IMR-90 (cell line): ENCODE data around the gene SPAG16. TPM values are rescaled to one million over a fixed set of nuclear protein-coding genes. Genes with fewer than 3 reads are reported as not detected.

Experiments
- ATAC-seq: fragments of 200-7000 bp; cut with Tn5 transposase; 2 replicates; pipeline ENCODE4 v1.9.1; 2020; ENCODE audit warnings: low read depth, mild to moderate bottlenecking, moderate library complexity
- BruUV-seq: library from RNA; stranded (reverse); fragments of 400-500 nt; replicated peaks from 2 replicates; lab custom pipeline; 2021; lab: Mats Ljungman, UMichigan
- CTCF ChIA-PET: fragments of 300-600 bp; formaldehyde crosslinking; extraction: SDS; loops from one replicate; lab custom pipeline; 2021; ENCODE audit warnings: antibody characterized with exemption; lab: Yijun Ruan, JAX
- POLR2A ChIA-PET: fragments of 300-600 bp; sonication (Branson Sonifier 250); formaldehyde crosslinking; loops from one replicate; lab custom pipeline; 2022; ENCODE audit warnings: antibody characterized with exemption; ENCODE audit not compliant: unreplicated experiment; lab: Charles Lee
- DNase-seq: peaks from one replicate; pipeline ENCODE4 v3.0.0; 2013
- H2AFZ ChIP-seq: replicated peaks from 2 replicates; pipeline ENCODE3; 2013; ENCODE audit warnings: low read length, mild to moderate bottlenecking; ENCODE audit not compliant: poor library complexity
- H2AK5ac ChIP-seq: 2 replicates; pipeline ENCODE4 v1.6.1; 2013; ENCODE audit warnings: low read depth, low read length, inconsistent platforms
- H2AK9ac ChIP-seq: replicated peaks from 2 replicates; pipeline ENCODE3; 2013; ENCODE audit warnings: mild to moderate bottlenecking, low read depth, low read length, moderate library complexity; ENCODE audit not compliant: poor library complexity
- H2BK120ac ChIP-seq: 2 replicates; pipeline ENCODE4 v1.6.1; 2013; ENCODE audit warnings: low read depth, low read length, inconsistent platforms
- H2BK15ac ChIP-seq: 3 replicates; pipeline ENCODE4 v1.6.1; 2013; ENCODE audit warnings: low read depth, low read length, inconsistent platforms
- H2BK20ac ChIP-seq: 2 replicates; pipeline ENCODE4 v1.6.1; 2013; ENCODE audit warnings: low read depth, mild to moderate bottlenecking, inconsistent platforms, low read length, moderate library complexity
- H2BK5ac ChIP-seq: 2 replicates; pipeline ENCODE4 v1.6.1; 2013; ENCODE audit warnings: mild to moderate bottlenecking, low read depth, low read length, inconsistent platforms; ENCODE audit not compliant: poor library complexity, severe bottlenecking
- H3K14ac ChIP-seq: replicated peaks from 2 replicates; pipeline ENCODE4 v1.6.1; 2013; ENCODE audit warnings: low read depth, low read length, inconsistent platforms
- H3K18ac ChIP-seq: 2 replicates; pipeline ENCODE4 v1.6.1; 2013; ENCODE audit warnings: low read depth, low read length, control low read depth
- H3K23ac ChIP-seq: 2 replicates; pipeline ENCODE4 v1.6.1; 2013; ENCODE audit warnings: low read depth, low read length, inconsistent platforms
- H3K27ac ChIP-seq: 2 replicates; pipeline ENCODE4 v1.5.1; 2013; ENCODE audit warnings: mild to moderate bottlenecking, control low read depth, low read length; ENCODE audit not compliant: insufficient read depth
- H3K27me3 ChIP-seq: 2 replicates; pipeline ENCODE4 v1.6.1; 2013; ENCODE audit warnings: low read length; ENCODE audit not compliant: control insufficient read depth, insufficient read depth
- H3K36me3 ChIP-seq: 2 replicates; pipeline ENCODE4 v1.6.1; 2013; ENCODE audit warnings: low read length, mixed read lengths; ENCODE audit not compliant: control insufficient read depth, insufficient read depth
- H3K4ac ChIP-seq: 2 replicates; pipeline ENCODE4 v1.6.1; 2013; ENCODE audit warnings: low read depth, low read length, inconsistent platforms
- H3K4me1 ChIP-seq: 2 replicates; pipeline ENCODE4 v1.6.1; 2013; ENCODE audit warnings: low read length, mixed read lengths; ENCODE audit not compliant: control insufficient read depth, insufficient read depth
- H3K4me2 ChIP-seq: 2 replicates; pipeline ENCODE4 v1.6.1; 2013; ENCODE audit warnings: low read depth, mild to moderate bottlenecking, control low read depth, low read length, moderate library complexity
- H3K4me3 ChIP-seq: 2 replicates; pipeline ENCODE4 v1.5.1; 2013; ENCODE audit warnings: low read depth, mild to moderate bottlenecking, control low read depth, low read length, moderate library complexity; ENCODE audit not compliant: insufficient read depth
- H3K56ac ChIP-seq: 2 replicates; pipeline ENCODE4 v1.6.1; 2013; ENCODE audit warnings: low read length, inconsistent platforms; ENCODE audit not compliant: insufficient read depth; ENCODE audit errors: extremely low read depth
- H3K79me1 ChIP-seq, 2 experiments: 2 replicates each; pipeline ENCODE4 v1.6.1; 2013; ENCODE audit warnings: low read length in 2 of 2, inconsistent platforms in 1 of 2, low read depth in 1 of 2
- H3K9ac ChIP-seq: 2 replicates; pipeline ENCODE4 v1.6.1; 2013; ENCODE audit warnings: low read depth, low read length, control low read depth
- H3K9me1 ChIP-seq: 2 replicates; pipeline ENCODE4 v1.6.1; 2013; ENCODE audit warnings: low read length, inconsistent platforms; ENCODE audit not compliant: insufficient read depth
- H3K9me3 ChIP-seq: 2 replicates; pipeline ENCODE4 v1.6.1; 2013; ENCODE audit warnings: low read length; ENCODE audit not compliant: control insufficient read depth, insufficient read depth
- H4K20me1 ChIP-seq: 2 replicates; pipeline ENCODE4 v1.6.1; 2013; ENCODE audit warnings: low read length, inconsistent platforms; ENCODE audit not compliant: insufficient read depth
- H4K5ac ChIP-seq: 2 replicates; pipeline ENCODE4 v1.6.1; 2013; ENCODE audit warnings: mild to moderate bottlenecking, low read depth, low read length, control low read depth
- H4K8ac ChIP-seq, 2 experiments: 2 replicates each; pipeline ENCODE4 v1.6.1; 2013; ENCODE audit warnings: low read depth in 2 of 2, low read length in 2 of 2, control low read depth in 1 of 2, inconsistent platforms in 1 of 2
- H4K91ac ChIP-seq: 2 replicates; pipeline ENCODE4 v1.6.1; 2013; ENCODE audit warnings: low read depth, low read length, inconsistent platforms; ENCODE audit not compliant: insufficient read depth
- BHLHE40 ChIP-seq: fragments of 150-350 bp; IDR thresholded peaks from 2 replicates; pipeline ENCODE4 v1.6.1; 2016; ENCODE audit warnings: mild to moderate bottlenecking, low read depth, low read length
- MAFK ChIP-seq: IDR thresholded peaks from 2 replicates; pipeline ENCODE4 v1.6.1; 2012; ENCODE audit warnings: low read depth, low read length, improper control_type of control experiment
- MAZ ChIP-seq: IDR thresholded peaks from 2 replicates; pipeline ENCODE4 v1.6.1; 2012; ENCODE audit warnings: low read depth, mild to moderate bottlenecking, low read length, improper control_type of control experiment, moderate library complexity, borderline replicate concordance
- MXI1 ChIP-seq: IDR thresholded peaks from 2 replicates; pipeline ENCODE4 v1.6.1; 2012; ENCODE audit warnings: low read depth, mild to moderate bottlenecking, low read length, moderate library complexity, borderline replicate concordance
- NFE2L2 ChIP-seq: fragments of 150-350 bp; IDR thresholded peaks from 2 replicates; pipeline ENCODE4 v1.6.1; 2016; ENCODE audit warnings: low read depth, mild to moderate bottlenecking, low read length
- SMC3 ChIP-seq: fragments of 150-350 bp; IDR thresholded peaks from 2 replicates; pipeline ENCODE4 v1.6.1; 2016; ENCODE audit warnings: low read depth, mild to moderate bottlenecking, antibody characterized with exemption, low read length, moderate library complexity
- WGBS, 2 experiments: methylation state at CpG; one replicate each; pipeline versions ENCODE4 v1.1.5 to v1.1.7; 2013; ENCODE audit warnings: missing lambda C conversion rate in 2 of 2; ENCODE audit not compliant: insufficient read length in 1 of 2; ENCODE audit errors: extremely low coverage in 2 of 2; 5-methylcytosine and 5-hydroxymethylcytosine counted together
- dilution Hi-C: fragments of 300-500 bp; cut with HindIII; formaldehyde crosslinking; loops from one replicate; pipeline ENCODE4 v1.14.3; 2018; ENCODE audit warnings: low sequenced_read_pairs; ENCODE audit not compliant: unreplicated experiment
- in situ Hi-C: fragments of 300-500 bp; cut with MboI; formaldehyde crosslinking; loops from 3 replicates; pipeline ENCODE4 v1.14.3; 2019; ENCODE audit warnings: low sequenced_read_pairs, inconsistent platforms, mixed read lengths
- intact Hi-C: fragments of 100-400 bp; cut with micrococcal nuclease; formaldehyde crosslinking; loops from 2 replicates; pipeline ENCODE4 v1.10.0; 2022
- polyA plus RNA-seq, 3 experiments: library from polyadenylated mRNA; depleted of rRNA; stranded (reverse); fragments of >200 nt; gene quantifications; 2 replicates each; pipeline ENCODE4 v1.2.3, GENCODE V29; 2012; ENCODE audit warnings: low replicate concordance in 1 of 3
- total RNA-seq: library from RNA; depleted of rRNA; stranded (reverse); fragments of >200 nt; gene quantifications from 2 replicates; pipeline ENCODE4 v1.2.3, GENCODE V29; 2012
- TF ChIP-seq, protein P1 (sequence below): conservative IDR thresholded peaks from 2 replicates; pipeline ENCODE4 v1.5.1; 2012; ENCODE audit warnings: mild to moderate bottlenecking, low read depth, low read length, improper control_type of control experiment

The SPAG16 gene
- total and polyA plus RNA-seq, 2 of the 4 experiments (the other 2 are of a cell fraction) = 7.3 to 13.5 TPM

DNA sequence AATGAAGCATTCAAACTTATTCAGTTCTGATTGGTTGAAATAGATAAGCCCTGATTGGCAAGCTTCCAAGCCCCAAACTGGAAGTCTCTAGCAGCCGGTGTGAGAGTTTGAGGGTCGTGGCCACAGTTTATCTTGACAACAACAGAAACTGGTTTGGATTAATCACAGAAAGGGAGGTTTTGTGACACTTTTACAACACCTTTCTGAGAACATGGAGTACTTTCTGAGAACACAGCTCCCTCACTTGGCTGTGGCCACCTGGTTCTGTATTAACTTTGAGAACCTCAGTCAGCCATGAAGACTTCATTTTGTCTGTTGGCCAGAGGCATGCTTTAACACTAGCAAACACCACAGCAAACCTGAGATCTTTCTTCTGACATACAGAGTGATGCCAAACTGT is 845.9 kb downstream of the SPAG16 start:
- TF ChIP-seq BHLHE40 (no peak), NFE2L2 (no peak), MXI1 (no peak), SMC3 (no peak), MAZ (no peak), MAFK (no peak)
- TF ChIP-seq, protein P1, sequence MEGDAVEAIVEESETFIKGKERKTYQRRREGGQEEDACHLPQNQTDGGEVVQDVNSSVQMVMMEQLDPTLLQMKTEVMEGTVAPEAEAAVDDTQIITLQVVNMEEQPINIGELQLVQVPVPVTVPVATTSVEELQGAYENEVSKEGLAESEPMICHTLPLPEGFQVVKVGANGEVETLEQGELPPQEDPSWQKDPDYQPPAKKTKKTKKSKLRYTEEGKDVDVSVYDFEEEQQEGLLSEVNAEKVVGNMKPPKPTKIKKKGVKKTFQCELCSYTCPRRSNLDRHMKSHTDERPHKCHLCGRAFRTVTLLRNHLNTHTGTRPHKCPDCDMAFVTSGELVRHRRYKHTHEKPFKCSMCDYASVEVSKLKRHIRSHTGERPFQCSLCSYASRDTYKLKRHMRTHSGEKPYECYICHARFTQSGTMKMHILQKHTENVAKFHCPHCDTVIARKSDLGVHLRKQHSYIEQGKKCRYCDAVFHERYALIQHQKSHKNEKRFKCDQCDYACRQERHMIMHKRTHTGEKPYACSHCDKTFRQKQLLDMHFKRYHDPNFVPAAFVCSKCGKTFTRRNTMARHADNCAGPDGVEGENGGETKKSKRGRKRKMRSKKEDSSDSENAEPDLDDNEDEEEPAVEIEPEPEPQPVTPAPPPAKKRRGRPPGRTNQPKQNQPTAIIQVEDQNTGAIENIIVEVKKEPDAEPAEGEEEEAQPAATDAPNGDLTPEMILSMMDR = no peak
- Histone ChIP-seq H4K91ac (no peak overlapping the region), H3K4me2 (no peak overlapping the region), H2BK15ac (no peak overlapping the region), H3K9me3 (no peaks in the 10 kb centered on the region), H3K14ac (no peak overlapping the region), H2AFZ (no peak overlapping the region), H4K20me1 (no peaks in the 10 kb centered on the region), H3K18ac (no peak overlapping the region), H2AK9ac (no peak overlapping the region), H3K56ac (no peak overlapping the region), H3K23ac (no peak overlapping the region), H3K4me3 (no peak overlapping the region), H3K27me3 (no peaks in the 10 kb centered on the region), H3K9me1 (no peaks in the 10 kb centered on the region), H3K4me1 (peaks cover 1% of the 10 kb centered on the region; the same call in 1 of the 2 replicates), H3K36me3 (no peaks in the 10 kb centered on the region), H4K5ac (no peak overlapping the region), H2AK5ac (no peak overlapping the region), H3K27ac (no peak overlapping the region), H3K79me1 (no peaks in the 10 kb centered on the region), H2BK20ac (no peak overlapping the region), H3K9ac (no peak overlapping the region), H4K8ac (no peak overlapping the region), H2BK120ac (no peak overlapping the region), H2BK5ac (no peak overlapping the region), H3K4ac (no peak overlapping the region)
- in situ Hi-C loops = no loop called here
- CTCF ChIA-PET = interaction anchor here (0.7 kb wide), 1 partner anchor 14 kb away, joined by 3 read pairs; no protein-coding TSS in a partner anchor
- ATAC-seq (no peak), DNase-seq (no peak)
- BruUV-seq = no TSS peak
- POLR2A ChIA-PET = no interaction called here
- no CpG with 5 or more reads among the region's 2 CpGs for WGBS, 2 experiments
- dilution Hi-C loops = no loop called here
- intact Hi-C loops = no loop called here
